Nephron (organoid): ENCODE results near the gene COX7A2L.

Experiments
- H3K27ac Mint-ChIP-seq, 3 experiments: 2 replicates each; pipeline ENCODE4 v1.8.0; 2020; ENCODE audit warnings: mixed read lengths in 3 of 3, mild to moderate bottlenecking in 2 of 3, moderate library complexity in 1 of 3
- H3K27me3 Mint-ChIP-seq: 2 replicates; pipeline ENCODE4 v1.8.0; 2021; ENCODE audit warnings: low read depth, mild to moderate bottlenecking, moderate library complexity, mixed read lengths
- H3K36me3 Mint-ChIP-seq: 2 replicates; pipeline ENCODE4 v1.8.0; 2020; ENCODE audit warnings: low read depth, mixed read lengths
- H3K4me1 Mint-ChIP-seq: 2 replicates; pipeline ENCODE4 v1.8.0; 2020; ENCODE audit warnings: mixed read lengths
- H3K4me3 Mint-ChIP-seq, 3 experiments: 2 replicates each; pipeline ENCODE4 v1.8.0; 2020; ENCODE audit warnings: mild to moderate bottlenecking in 3 of 3, mixed read lengths in 3 of 3, moderate library complexity in 2 of 3
- H3K9me3 Mint-ChIP-seq: 2 replicates; pipeline ENCODE4 v1.8.0; 2020; ENCODE audit warnings: mixed read lengths
- CTCF ChIP-seq, 3 experiments: fragments of 200-600 bp; sonication (generic); IDR thresholded peaks; one replicate each; pipeline ENCODE4 v1.5.0; 2021; ENCODE audit warnings: antibody characterized with exemption in 3 of 3; ENCODE audit not compliant: unreplicated experiment in 3 of 3

Gene COX7A2L

DNA sequence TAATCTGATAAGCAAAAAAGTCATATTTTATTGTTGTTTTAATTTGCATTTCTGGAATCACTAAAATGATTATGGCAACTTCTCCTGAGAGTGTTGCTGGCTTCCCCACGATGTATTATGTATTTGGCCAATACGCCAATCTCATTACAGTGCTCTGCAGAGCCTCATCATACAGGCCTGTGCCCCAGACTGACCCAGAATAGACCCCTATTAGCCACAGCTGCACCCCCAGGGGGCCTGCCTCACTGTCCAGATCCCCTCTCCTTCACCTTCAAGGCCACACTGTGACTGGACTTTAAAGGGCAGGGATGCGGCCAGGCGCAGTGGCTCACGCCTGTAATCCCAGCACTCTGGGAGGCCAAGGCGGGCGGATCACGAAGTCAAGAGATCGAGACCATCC lies 17.4 kb upstream of the COX7A2L start:
- Mint-ChIP-seq H3K9me3 (no peaks in the 10 kb centered on the region), H3K4me1 (peaks cover 4% of the 10 kb centered on the region), H3K27me3 (no peaks in the 10 kb centered on the region), H3K4me3 (no peak overlapping the region), H3K36me3 (no peaks in the 10 kb centered on the region), H3K27ac (no peak overlapping the region)
- no peak for TF ChIP-seq CTCF (IDR thresholded peaks at IDR 0.05; ENCODE audit: unreplicated experiment in 3 of 3)

- Mint-ChIP-seq H3K4me3 (no peak overlapping the region), H3K27ac (no peak overlapping the region), H3K9me3 (no peaks in the 10 kb centered on the region), H3K36me3 (no peaks in the 10 kb centered on the region), H3K4me1 (no peaks in the 10 kb centered on the region), H3K27me3 (no peaks in the 10 kb centered on the region)
- no peak for TF ChIP-seq CTCF (IDR thresholded peaks at IDR 0.05; ENCODE audit: unreplicated experiment in 3 of 3)
Observed at GRCh38 chr2:42376758-42377157, 15.7 kb upstream of the COX7A2L start.

- Mint-ChIP-seq H3K9me3 (no peaks in the 10 kb centered on the region), H3K27me3 (no peaks in the 10 kb centered on the region), H3K36me3 (no peaks in the 10 kb centered on the region), H3K4me1 (peaks cover 13% of the 10 kb centered on the region), H3K4me3 (no peak overlapping the region), H3K27ac (no peak overlapping the region)
- TF ChIP-seq CTCF (IDR thresholded peaks at IDR 0.05; ENCODE audit: unreplicated experiment in 3 of 3) = no peak
Observed at GRCh38 chr2:42372474-42373200, 11.6 kb upstream of the COX7A2L start.

GRCh38 chr2:42371611-42372473 lies 10.8 kb upstream of the COX7A2L start:
- no peaks in the 10 kb centered on the region for H3K27me3 Mint-ChIP-seq
- no peaks in the 10 kb centered on the region for H3K9me3 Mint-ChIP-seq
- H3K4me3 Mint-ChIP-seq = no peak overlapping the region
- no peak overlapping the region for H3K27ac Mint-ChIP-seq
- H3K4me1 Mint-ChIP-seq = peaks cover 15% of the 10 kb centered on the region
- TF ChIP-seq CTCF (IDR thresholded peaks at IDR 0.05; ENCODE audit: unreplicated experiment in 3 of 3) = no peak
- H3K36me3 Mint-ChIP-seq = no peaks in the 10 kb centered on the region

DNA sequence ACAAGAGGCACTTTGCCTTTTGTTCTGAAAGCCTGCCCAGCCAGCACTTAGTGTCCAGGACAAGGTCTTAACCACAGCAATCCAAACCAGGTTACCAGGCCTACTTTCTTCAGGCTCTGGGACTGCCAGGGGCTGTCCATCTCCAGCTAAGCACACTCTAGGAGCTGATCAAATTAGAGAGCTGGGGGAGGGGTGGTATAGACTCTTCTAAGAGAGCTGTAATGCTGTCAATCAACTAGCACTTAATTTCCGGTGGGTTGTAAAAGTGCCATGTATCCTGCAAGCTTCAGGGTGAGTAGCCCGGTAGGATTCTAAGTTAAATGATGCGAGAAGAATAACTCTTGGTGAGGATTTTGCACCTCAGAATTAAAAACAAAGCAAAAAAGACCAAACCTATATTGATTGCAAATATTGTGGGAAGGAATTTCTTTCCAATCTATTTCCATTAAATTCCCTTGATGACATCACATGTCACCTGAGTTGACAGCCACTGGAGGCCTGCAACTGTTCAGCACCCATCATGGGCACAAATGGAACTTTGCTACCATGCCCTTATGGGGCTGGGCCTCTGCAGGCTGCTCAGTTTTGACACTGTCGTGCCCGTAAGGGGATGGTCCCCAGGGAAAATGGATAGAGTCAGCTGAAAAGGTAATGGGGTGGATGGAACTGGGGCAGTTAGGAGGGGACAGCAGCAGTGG lies 8.7 kb upstream of the COX7A2L start:
- H3K9me3 Mint-ChIP-seq = no peaks in the 10 kb centered on the region
- H3K4me3 Mint-ChIP-seq = peak overlapping the region in 1 of 3 experiments; percentile 6
- H3K36me3 Mint-ChIP-seq = no peaks in the 10 kb centered on the region
- no peaks in the 10 kb centered on the region for H3K27me3 Mint-ChIP-seq
- TF ChIP-seq CTCF (IDR thresholded peaks at IDR 0.05; ENCODE audit: unreplicated experiment in 3 of 3) = no peak
- peaks cover 15% of the 10 kb centered on the region for H3K4me1 Mint-ChIP-seq
- H3K27ac Mint-ChIP-seq = peak overlapping the region in 2 of 3 experiments; percentile 71 to 81
